ENCODE results near the gene SH3BP5. TPM values are rescaled to one million over a fixed set of nuclear protein-coding genes. Genes with fewer than 3 reads are reported as not detected.

The SH3BP5 gene
- total RNA-seq, 1 donor, result 24.6 TPM

DNA sequence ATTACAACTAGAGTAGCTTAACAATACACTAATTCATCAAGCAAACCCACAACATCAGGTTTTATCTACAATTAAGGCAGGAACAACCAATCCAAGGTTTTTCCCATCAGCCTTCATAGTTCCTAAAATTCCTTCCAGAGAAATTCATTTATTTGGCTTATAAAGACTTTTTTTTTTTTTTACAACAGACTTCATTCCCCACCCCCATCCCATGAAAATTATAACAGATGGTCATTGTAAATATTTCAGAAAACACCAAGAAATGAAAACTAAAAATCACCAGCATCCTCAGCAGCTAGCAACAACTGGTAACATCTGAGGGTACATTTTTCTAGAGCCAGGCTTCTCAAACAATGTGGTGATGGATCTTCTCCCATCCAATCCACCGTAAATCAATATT is 11.0 kb downstream of the SH3BP5 start:
- Histone ChIP-seq H3K27me3 (ENCODE audit: insufficient read depth, low read length) (no peaks in the 10 kb centered on the region), H3K4me1 (ENCODE audit: insufficient read depth, low read length) (peaks cover 72% of the 10 kb centered on the region), H3K4me3 (ENCODE audit: low read length) (no peak overlapping the region), H3K9me3 (ENCODE audit: low read depth, low read length) (no peaks in the 10 kb centered on the region)

DNA sequence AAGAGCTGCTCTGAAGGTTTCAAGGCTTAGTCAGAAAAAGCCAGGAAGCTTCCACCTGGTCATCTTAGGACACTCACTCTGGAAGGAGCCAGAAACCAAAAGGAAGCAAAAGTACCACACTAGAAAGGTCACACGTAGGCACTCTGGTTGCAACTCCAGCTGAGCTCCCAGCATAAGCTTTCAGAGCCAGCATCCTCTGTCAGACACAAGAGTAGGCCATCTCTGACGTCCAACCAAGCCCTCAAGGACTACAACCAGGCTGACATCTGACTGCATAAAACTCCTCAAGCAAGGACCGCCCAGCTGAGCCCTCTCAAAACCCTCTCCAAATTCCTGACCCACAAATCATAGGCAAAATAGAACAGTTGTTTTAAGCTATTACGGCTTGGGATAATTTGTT is 12.8 kb downstream of the SH3BP5 start:
- Histone ChIP-seq H3K4me3 (ENCODE audit: low read length) (no peak overlapping the region), H3K27me3 (ENCODE audit: insufficient read depth, low read length) (no peaks in the 10 kb centered on the region), H3K4me1 (ENCODE audit: insufficient read depth, low read length) (peaks cover 72% of the 10 kb centered on the region), H3K9me3 (ENCODE audit: low read depth, low read length) (no peaks in the 10 kb centered on the region)

DNA sequence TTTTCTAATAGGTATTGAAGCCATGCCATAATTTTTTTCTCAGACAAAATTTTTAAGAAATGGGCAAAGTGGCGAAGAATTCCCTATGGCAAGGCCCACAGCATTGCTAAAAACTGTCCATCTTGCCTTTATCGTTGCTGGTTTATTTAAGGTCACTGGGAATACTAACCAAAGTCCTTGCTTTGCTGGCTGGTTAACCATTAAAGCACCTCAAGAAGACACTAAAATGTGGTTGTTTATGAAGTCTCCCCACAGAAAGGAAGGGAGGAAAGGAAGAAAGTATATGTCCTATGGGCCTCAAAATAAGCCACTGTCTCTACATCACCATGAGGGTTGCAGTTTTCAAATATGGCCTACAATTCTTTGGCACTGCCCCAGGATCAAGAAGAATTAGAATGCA is 13.2 kb downstream of the SH3BP5 start:
- Histone ChIP-seq H3K9me3 (ENCODE audit: low read depth, low read length) (no peaks in the 10 kb centered on the region), H3K4me3 (ENCODE audit: low read length) (no peak overlapping the region), H3K4me1 (ENCODE audit: insufficient read depth, low read length) (peaks cover 72% of the 10 kb centered on the region), H3K27me3 (ENCODE audit: insufficient read depth, low read length) (no peaks in the 10 kb centered on the region)

DNA sequence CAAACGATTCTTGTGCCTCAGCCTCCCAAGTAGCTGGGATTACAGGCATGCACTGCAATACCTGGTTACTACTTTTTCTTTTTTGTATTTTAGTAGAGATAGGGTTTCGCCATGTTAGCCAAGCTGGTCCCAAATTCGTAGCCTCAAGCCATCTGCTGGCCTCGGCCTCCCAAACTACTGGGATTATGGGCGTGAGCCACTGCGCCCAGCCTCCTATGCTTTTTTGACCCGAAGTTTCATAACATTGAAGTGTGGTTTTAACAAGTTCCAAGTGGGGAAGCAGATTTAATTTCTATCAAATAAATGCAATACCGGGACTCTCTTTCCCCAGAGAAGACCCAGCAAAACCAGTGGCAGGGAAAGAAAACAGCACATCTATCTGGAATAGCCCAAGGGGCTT is 13.7 kb downstream of the SH3BP5 start:
- peaks cover 72% of the 10 kb centered on the region for H3K4me1 ChIP-seq (ENCODE audit: insufficient read depth, low read length)
- H3K27me3 ChIP-seq (ENCODE audit: insufficient read depth, low read length), result no peaks in the 10 kb centered on the region
- H3K9me3 ChIP-seq (ENCODE audit: low read depth, low read length), result no peaks in the 10 kb centered on the region
- H3K4me3 ChIP-seq (ENCODE audit: low read length), result no peak overlapping the region

DNA sequence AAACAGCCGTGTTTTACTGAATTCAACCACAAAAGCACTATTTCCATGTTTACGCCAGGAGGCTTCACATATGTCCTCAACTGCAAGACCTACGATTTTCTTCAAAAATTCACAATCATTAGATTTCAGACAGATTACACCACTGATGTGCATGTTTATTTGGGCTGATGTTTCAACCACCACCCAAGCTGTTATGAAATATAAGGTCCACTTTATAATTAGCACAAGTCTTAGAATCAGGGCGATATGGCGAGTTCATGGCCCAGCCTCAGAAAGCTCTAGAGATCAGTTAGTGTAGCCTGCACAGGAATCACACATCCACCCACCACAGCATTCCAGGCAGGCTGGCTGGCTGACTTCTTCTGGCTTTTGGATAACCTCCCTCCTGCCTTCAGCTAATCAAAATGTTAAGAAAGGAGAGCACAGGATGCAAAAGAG is 15.4 kb downstream of the SH3BP5 start:
- no peak overlapping the region for H3K4me3 ChIP-seq (ENCODE audit: low read length)
- H3K4me1 ChIP-seq (ENCODE audit: insufficient read depth, low read length), result peaks cover 82% of the 10 kb centered on the region
- no peaks in the 10 kb centered on the region for H3K27me3 ChIP-seq (ENCODE audit: insufficient read depth, low read length)
- no peaks in the 10 kb centered on the region for H3K9me3 ChIP-seq (ENCODE audit: low read depth, low read length)

DNA sequence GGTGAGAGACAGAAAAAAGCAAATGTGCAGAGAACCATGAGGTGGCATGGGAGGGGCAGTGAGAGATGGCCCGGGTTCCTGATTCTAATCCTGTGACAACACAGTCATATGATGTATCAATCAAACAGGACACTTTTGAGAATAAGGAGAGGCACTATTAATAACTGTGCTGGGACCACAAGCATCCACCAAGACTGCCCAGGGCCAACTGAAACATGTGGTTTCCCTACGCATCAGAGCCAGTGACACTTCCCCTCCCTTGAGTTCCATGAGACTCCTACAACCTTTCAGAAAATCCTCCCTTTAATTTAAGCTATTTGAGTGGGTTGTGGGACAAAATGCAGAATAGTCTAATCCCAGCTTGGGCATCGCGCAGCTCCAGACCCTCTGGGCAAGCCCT is 17.4 kb downstream of the SH3BP5 start:
- Histone ChIP-seq H3K4me1 (ENCODE audit: insufficient read depth, low read length) (peaks cover 87% of the 10 kb centered on the region), H3K27me3 (ENCODE audit: insufficient read depth, low read length) (no peaks in the 10 kb centered on the region), H3K9me3 (ENCODE audit: low read depth, low read length) (no peaks in the 10 kb centered on the region), H3K4me3 (ENCODE audit: low read length) (no peak overlapping the region)

DNA sequence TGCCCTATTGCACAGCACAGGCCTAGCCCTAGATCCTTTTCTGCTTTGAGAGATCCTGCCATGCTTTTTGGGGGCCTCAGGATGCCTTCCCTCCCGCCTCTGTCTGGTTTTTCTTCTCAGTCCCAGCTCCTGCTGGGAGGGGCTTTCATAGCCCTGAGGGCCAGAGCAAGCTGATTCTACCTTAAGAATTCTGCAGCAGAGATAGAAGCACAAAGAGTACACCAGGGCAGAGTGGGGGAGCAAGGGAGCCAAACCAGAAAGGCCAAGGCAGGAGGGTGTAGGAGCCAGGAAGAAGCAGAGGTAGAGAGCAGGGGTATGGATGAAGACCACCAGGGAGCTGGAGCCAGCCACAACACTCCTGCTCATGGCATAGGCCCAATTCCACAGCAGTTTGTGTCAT is 18.1 kb downstream of the SH3BP5 start:
- Histone ChIP-seq H3K9me3 (ENCODE audit: low read depth, low read length) (no peaks in the 10 kb centered on the region), H3K4me1 (ENCODE audit: insufficient read depth, low read length) (peaks cover 80% of the 10 kb centered on the region), H3K4me3 (ENCODE audit: low read length) (no peak overlapping the region), H3K27me3 (ENCODE audit: insufficient read depth, low read length) (no peaks in the 10 kb centered on the region)

DNA sequence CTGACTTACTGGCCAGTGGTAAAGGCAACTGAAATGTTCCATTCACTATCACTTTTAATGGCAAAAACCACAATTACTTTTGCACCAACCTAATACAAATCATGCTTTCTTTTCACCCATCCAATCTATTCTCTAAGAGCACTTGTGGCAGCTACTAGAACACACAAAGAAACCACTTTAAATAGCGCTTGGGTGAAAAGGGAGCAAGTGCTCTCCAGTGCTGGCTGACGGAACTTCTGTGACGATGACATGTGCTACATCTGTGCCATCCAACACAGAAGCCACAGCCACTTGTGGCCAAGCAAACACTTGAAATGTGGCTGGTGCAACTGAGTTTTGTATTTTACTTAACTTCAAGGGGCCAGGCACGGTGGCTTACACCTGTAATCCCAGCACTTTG is 18.9 kb downstream of the SH3BP5 start:
- H3K9me3 ChIP-seq (ENCODE audit: low read depth, low read length), result no peaks in the 10 kb centered on the region
- H3K4me1 ChIP-seq (ENCODE audit: insufficient read depth, low read length), result peaks cover 72% of the 10 kb centered on the region
- H3K27me3 ChIP-seq (ENCODE audit: insufficient read depth, low read length), result no peaks in the 10 kb centered on the region
- no peak overlapping the region for H3K4me3 ChIP-seq (ENCODE audit: low read length)

DNA sequence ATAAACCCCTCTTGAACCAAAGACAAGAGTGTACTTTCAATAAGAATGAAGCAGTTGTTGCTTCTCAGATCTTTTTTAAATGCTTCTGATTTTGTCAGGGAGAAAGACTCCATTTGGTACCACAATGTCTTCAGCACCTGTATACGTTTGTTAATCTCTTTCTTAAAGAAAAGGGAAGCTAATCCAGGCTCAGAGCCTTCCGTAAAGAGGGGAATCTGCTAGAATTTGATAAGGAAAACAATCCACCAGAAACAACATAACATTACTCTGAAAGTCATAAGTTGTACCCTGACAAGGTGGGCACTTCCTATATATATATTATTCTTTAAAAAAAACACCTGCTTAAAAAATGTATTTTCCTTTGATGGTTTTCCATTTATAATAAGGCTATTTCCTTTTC is 19.8 kb downstream of the SH3BP5 start:
- Histone ChIP-seq H3K4me3 (ENCODE audit: low read length) (no peak overlapping the region), H3K9me3 (ENCODE audit: low read depth, low read length) (no peaks in the 10 kb centered on the region), H3K27me3 (ENCODE audit: insufficient read depth, low read length) (no peaks in the 10 kb centered on the region), H3K4me1 (ENCODE audit: insufficient read depth, low read length) (peaks cover 64% of the 10 kb centered on the region)

DNA sequence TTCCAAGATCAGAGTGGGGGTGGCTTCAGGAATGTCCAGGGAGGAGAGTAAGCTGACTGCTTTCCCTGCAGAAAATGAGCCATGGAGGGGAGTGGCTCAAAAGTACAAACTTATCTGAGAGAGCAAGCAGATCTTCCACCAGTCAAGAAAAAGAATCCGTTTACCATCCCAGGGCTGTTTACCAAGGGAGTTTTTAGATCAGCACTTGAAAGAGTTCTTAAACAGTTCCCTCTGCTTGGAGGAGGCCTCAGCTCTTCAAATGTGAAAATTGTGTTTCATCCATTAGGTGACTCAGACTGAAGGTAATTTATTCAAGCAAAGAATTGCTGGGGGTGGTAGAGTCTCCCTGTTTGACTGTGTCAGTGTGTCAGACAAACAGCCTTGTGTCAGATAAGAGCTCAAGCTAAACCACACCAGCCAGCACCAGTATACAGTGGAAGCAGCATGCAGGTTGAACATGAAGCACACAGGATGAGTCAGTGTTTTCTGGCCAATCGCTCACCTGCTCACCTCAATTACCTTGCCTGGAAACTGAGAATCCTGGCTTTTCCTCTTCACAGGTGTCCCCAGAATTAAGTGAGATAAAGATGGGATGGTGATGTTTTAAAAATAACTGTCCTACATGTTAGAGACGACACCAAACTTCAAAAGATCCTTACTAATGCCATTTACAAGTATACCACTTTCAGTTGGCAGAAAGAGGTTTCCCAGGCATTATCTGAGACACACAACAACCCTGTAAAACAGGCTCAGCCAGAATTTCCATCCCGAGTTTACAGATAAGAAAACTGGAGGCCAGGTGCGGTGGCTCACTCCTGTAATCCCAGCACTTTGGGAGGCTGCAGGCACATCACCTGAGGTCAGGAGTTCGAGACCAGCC is 21.7 kb downstream of the SH3BP5 start:
- H3K9me3 ChIP-seq (ENCODE audit: low read depth, low read length), result no peaks in the 10 kb centered on the region
- H3K4me1 ChIP-seq (ENCODE audit: insufficient read depth, low read length), result peaks cover 66% of the 10 kb centered on the region
- H3K4me3 ChIP-seq (ENCODE audit: low read length), result no peak overlapping the region
- H3K27me3 ChIP-seq (ENCODE audit: insufficient read depth, low read length), result no peaks in the 10 kb centered on the region

DNA sequence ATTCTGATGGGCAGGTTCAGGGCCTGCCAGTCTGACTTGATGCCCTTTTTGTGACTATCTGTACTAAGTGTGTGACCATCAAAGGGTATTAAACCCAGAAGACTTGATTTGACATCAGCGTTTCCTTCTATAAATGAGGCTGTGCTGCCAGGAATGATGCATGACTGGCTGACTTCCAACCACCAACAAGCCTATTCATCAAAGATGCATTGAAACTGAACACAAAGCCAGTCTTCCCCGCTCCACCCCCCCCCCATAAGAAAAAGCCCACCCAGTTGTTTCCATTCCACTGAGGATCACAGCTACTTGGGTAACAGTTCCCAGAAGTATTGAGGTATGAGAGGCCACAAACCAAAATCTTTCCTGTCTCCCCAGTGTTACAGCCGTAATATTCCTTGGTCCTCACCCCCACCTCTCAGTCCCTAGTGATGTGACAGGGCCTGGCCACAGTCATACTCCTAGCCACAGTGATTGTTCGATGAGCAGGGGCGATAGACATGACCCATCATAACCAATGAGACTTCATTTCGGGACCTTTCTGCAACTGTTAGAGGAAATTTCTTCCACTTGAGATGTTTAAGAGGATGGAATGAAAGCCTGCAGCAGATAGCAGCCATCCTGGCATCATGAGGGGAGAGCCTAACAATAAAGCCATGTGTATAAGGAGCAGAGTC is 22.6 kb downstream of the SH3BP5 start:
- H3K4me1 ChIP-seq (ENCODE audit: insufficient read depth, low read length), result peaks cover 66% of the 10 kb centered on the region
- no peaks in the 10 kb centered on the region for H3K9me3 ChIP-seq (ENCODE audit: low read depth, low read length)
- no peak overlapping the region for H3K4me3 ChIP-seq (ENCODE audit: low read length)
- H3K27me3 ChIP-seq (ENCODE audit: insufficient read depth, low read length), result no peaks in the 10 kb centered on the region

DNA sequence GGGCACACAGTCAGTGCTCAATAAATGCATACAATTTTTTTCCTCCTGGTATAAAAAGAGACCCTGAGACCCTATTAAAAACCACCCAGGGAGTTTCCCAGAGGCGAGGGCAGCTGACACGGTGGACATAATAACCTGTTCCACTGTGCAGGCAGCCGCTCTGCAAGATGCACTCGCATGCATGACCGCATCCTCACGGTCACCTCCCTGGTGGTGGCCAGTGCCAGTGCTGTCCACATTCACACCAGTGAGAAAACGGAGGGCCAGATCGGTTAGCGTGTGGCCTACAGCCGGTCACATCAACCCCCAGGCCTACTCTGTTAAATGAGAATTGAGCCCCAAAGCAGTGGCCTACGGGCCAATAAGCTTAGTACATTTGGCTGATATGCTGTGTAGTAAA is 24.8 kb downstream of the SH3BP5 start:
- Histone ChIP-seq H3K4me1 (ENCODE audit: insufficient read depth, low read length) (peaks cover 57% of the 10 kb centered on the region), H3K27me3 (ENCODE audit: insufficient read depth, low read length) (no peaks in the 10 kb centered on the region), H3K4me3 (ENCODE audit: low read length) (no peak overlapping the region), H3K9me3 (ENCODE audit: low read depth, low read length) (no peaks in the 10 kb centered on the region)

DNA sequence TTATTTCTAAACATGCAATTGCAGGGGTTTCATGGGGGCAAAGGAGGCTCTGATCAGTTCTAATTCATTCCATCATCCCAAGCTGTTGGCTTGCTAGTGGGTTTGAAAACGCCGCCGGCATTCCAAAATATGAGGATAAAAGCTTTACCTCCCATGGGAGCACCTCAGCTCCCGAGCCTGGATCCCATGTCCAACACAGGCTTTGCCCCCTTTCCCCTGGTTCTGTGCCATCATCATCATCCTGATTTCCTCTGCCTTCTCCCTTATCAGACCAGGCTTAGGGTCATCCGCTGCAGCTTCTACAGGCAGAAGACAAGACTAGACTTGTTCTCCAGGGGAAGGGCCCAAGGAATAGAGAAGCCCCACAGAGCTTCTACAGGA is 25.4 kb downstream of the SH3BP5 start:
- no peaks in the 10 kb centered on the region for H3K9me3 ChIP-seq (ENCODE audit: low read depth, low read length)
- H3K4me1 ChIP-seq (ENCODE audit: insufficient read depth, low read length), result peaks cover 58% of the 10 kb centered on the region
- no peak overlapping the region for H3K4me3 ChIP-seq (ENCODE audit: low read length)
- no peaks in the 10 kb centered on the region for H3K27me3 ChIP-seq (ENCODE audit: insufficient read depth, low read length)

DNA sequence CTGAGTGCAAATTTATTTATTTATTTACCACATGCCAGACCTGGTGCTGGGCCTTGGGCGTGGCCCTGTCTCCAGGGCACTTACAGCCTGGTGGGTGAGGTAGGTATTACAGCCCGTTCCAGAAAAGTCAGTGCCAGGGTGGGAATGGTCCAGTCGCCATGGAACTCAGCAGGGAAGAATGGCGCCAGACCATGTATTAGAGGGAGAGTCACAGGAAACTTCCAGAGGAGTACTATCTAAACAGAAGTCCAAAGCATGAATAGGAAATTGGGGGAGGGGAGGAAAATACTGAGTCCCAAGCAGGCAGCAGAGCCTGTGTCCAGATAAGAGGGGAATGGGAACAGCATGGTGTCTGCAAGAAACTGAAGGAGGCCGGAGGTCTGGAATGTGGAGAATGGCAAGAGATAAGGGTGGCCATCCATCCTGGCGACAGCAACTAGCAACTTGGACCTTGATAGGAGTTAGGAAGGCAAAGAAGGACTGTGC is 27.0 kb downstream of the SH3BP5 start:
- H3K4me1 ChIP-seq (ENCODE audit: insufficient read depth, low read length), result peaks cover 58% of the 10 kb centered on the region
- no peaks in the 10 kb centered on the region for H3K9me3 ChIP-seq (ENCODE audit: low read depth, low read length)
- H3K4me3 ChIP-seq (ENCODE audit: low read length), result no peak overlapping the region
- no peaks in the 10 kb centered on the region for H3K27me3 ChIP-seq (ENCODE audit: insufficient read depth, low read length)

DNA sequence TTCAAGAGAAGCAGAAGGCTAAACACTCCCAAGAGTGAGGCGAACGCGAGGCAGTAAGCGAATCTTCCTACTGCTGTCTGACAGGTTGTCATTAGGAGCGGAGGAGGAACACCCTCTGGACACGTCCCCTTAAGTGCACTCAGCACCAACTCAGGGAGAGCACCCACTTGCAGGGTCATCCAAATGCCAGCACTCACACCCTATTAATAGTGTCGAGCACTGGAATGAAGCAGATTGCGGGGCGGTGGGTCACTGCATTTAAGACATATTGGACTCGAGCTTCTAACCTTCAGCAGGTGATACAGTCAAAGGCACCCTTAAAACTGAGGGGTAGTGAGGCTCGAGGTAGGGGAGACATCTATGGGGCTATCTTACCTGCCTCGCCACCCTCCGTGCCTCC is 28.7 kb downstream of the SH3BP5 start:
- no peaks in the 10 kb centered on the region for H3K27me3 ChIP-seq (ENCODE audit: insufficient read depth, low read length)
- peak overlapping the region; percentile 12 for H3K4me3 ChIP-seq (ENCODE audit: low read length)
- peaks cover 73% of the 10 kb centered on the region for H3K4me1 ChIP-seq (ENCODE audit: insufficient read depth, low read length)
- no peaks in the 10 kb centered on the region for H3K9me3 ChIP-seq (ENCODE audit: low read depth, low read length)

All from mononuclear cell (primary cell).